Measurements from ENCODE around the gene FOXE3. TPM values are rescaled to one million over a fixed set of nuclear protein-coding genes. Genes with fewer than 3 reads are reported as not detected.

Gene FOXE3
- total and polyA plus RNA-seq, 10 of the 15 experiments (the other 5 are each of a cell fraction or from before 2014, with no cell fraction given), result 0.13 TPM; not detected in 9

- no peak for ATAC-seq
- 23% methylated on average over 109 of the region's 117 CpGs for WGBS (ENCODE audit: insufficient coverage, insufficient replicate concordance, low lambda C conversion rate, missing lambda C conversion rate)
- H3K9me3 ChIP-seq (replicated peaks; ENCODE audit: control insufficient read depth, insufficient read depth, low read length), result no peaks in the 10 kb centered on the region
- FAIRE-seq, result no peak
- H3K4me1 ChIP-seq (ENCODE audit: control insufficient read depth, insufficient read depth, low read length), result 0 out of 2 replicates have a peak, but pooled peaks cover 2% of the 10 kb centered on the region
- H3K36me3 ChIP-seq (ENCODE audit: control insufficient read depth in 2 of 2, insufficient read depth in 2 of 2, low read length in 1 of 2), result no peaks in the 10 kb centered on the region
- H3K9ac ChIP-seq (ENCODE audit: control insufficient read depth, insufficient read depth, low read length), result no peak overlapping the region
- DNase-seq (ENCODE audit: low read depth, low spot score), result no peak
- no TSS peak for BruUV-seq (replicated peaks)
- ChIA-PET CTCF (interaction anchor here (0.6 to 3.3 kb wide), 25 partner anchors 7 to 315 kb away, joined by 3 to 18 read pairs (median 5); no protein-coding TSS in a partner anchor), POLR2A (interaction anchor here (0.6 to 1.0 kb wide), 9 partner anchors 10 to 997 kb away, joined by 3 to 4 read pairs (median 3); no protein-coding TSS in a partner anchor), RAD21 (ENCODE audit: unreplicated experiment) (interaction anchor here (0.7 to 2.1 kb wide), 16 partner anchors 10 to 289 kb away, joined by 3 to 11 read pairs (median 4); partner anchors contain the start of genes CMPK1 and STIL), SMC1A (ENCODE audit: uncharacterized antibody, unreplicated experiment) (interaction anchor here (1.6 kb wide), 1 partner anchor 267 kb away, joined by 4 read pairs; no protein-coding TSS in a partner anchor)
- TF ChIP-seq PAX8 (IDR thresholded peaks at IDR 0.05), result no peak
- TF ChIP-seq LARP7 (IDR thresholded peaks at IDR 0.05), result 0 out of 2 replicates have a peak, but pooled peaks have one; percentile 47
- no peak for TF ChIP-seq CUX1 (IDR thresholded peaks at IDR 0.05; ENCODE audit: insufficient replicate concordance, low read depth, low read length)
- TF ChIP-seq ZBED1 (IDR thresholded peaks at IDR 0.05; ENCODE audit: borderline replicate concordance), result no peak
- TF ChIP-seq SUZ12 (IDR thresholded peaks at IDR 0.05; ENCODE audit: unreplicated experiment), result peak; percentile 99
- TF ChIP-seq IKZF1 (conservative IDR thresholded peaks at IDR 0.05), result peak; percentile 5
- 0 out of 2 replicates have a peak, but pooled peaks have one; percentile 34 for TF ChIP-seq GATAD2B (conservative IDR thresholded peaks at IDR 0.05; ENCODE audit: low read depth)
- peak overlapping the region; percentile 68 for H3K4me2 ChIP-seq (ENCODE audit: control insufficient read depth, insufficient read depth)
- peaks cover 14 to 15% of the 10 kb centered on the region in 2 experiments for H3K27me3 ChIP-seq (replicated peaks in 1 of 2; ENCODE audit: control insufficient read depth in 2 of 2, insufficient read depth in 2 of 2, low read length in 1 of 2)
- intact Hi-C loops (cut with micrococcal nuclease; ENCODE audit: unreplicated experiment), result loop anchor here (5.0 to 10.0 kb wide), 3 partner anchors 104 to 289 kb away; partner anchors contain the start of gene CMPK1
- in situ Hi-C loops (cut with MboI), result no loop called here
- no peaks in the 10 kb centered on the region for H4K20me1 ChIP-seq (ENCODE audit: control insufficient read depth, insufficient read depth)
- H3K27ac ChIP-seq (ENCODE audit: control insufficient read depth, insufficient read depth), result no peak overlapping the region
- peak overlapping the region; percentile 96 for H2AFZ ChIP-seq (ENCODE audit: control insufficient read depth, low read depth, low read length)
- no peaks in the 10 kb centered on the region; the same call in 1 of the 2 replicates for H3K79me2 ChIP-seq (ENCODE audit: control insufficient read depth, insufficient read depth, low read length)
- H3K4me3 ChIP-seq, result peak overlapping the region; percentile 88; the same call in 1 of the 2 replicates
Observed at GRCh38 chr1:47438165-47439016, 22.3 kb downstream of the FOXE3 start.
